Breast epithelium (tissue), 3 donors: Measurements from ENCODE around the gene FSIP2.

ENCODE experiments used
- POLR2A ChIP-seq: fragments of 450-650 bp; IDR thresholded peaks from one replicate; pipeline ENCODE4 v1.6.1; 2016; ENCODE audit warnings: antibody characterized with exemption, mild to moderate bottlenecking, moderate library complexity
- TF ChIP-seq, protein P1 (sequence below), 3 donors: fragments of 450-650 bp; IDR thresholded peaks; one replicate each; pipeline ENCODE4 v1.5.1; 2016 to 2017; ENCODE audit warnings: antibody characterized with exemption in 3 of 3, mild to moderate bottlenecking in 3 of 3, moderate library complexity in 3 of 3

GRCh38 chr2:185790361-185790760 is 51.8 kb downstream of the FSIP2 start:
- TF ChIP-seq, protein P1, sequence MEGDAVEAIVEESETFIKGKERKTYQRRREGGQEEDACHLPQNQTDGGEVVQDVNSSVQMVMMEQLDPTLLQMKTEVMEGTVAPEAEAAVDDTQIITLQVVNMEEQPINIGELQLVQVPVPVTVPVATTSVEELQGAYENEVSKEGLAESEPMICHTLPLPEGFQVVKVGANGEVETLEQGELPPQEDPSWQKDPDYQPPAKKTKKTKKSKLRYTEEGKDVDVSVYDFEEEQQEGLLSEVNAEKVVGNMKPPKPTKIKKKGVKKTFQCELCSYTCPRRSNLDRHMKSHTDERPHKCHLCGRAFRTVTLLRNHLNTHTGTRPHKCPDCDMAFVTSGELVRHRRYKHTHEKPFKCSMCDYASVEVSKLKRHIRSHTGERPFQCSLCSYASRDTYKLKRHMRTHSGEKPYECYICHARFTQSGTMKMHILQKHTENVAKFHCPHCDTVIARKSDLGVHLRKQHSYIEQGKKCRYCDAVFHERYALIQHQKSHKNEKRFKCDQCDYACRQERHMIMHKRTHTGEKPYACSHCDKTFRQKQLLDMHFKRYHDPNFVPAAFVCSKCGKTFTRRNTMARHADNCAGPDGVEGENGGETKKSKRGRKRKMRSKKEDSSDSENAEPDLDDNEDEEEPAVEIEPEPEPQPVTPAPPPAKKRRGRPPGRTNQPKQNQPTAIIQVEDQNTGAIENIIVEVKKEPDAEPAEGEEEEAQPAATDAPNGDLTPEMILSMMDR (IDR thresholded peaks at IDR 0.05) = no peak
- TF ChIP-seq POLR2A = no peak
